HG03521 (cell line): Measurements from ENCODE around the gene ZNF276.

Experiments used
- ATAC-seq: cut with Tn5 transposase; IDR thresholded peaks from one replicate; pipeline ENCODE4 v1.9.1; 2021; ENCODE audit warnings: mild to moderate bottlenecking, moderate library complexity; ENCODE audit not compliant: unreplicated experiment

Gene ZNF276

DNA sequence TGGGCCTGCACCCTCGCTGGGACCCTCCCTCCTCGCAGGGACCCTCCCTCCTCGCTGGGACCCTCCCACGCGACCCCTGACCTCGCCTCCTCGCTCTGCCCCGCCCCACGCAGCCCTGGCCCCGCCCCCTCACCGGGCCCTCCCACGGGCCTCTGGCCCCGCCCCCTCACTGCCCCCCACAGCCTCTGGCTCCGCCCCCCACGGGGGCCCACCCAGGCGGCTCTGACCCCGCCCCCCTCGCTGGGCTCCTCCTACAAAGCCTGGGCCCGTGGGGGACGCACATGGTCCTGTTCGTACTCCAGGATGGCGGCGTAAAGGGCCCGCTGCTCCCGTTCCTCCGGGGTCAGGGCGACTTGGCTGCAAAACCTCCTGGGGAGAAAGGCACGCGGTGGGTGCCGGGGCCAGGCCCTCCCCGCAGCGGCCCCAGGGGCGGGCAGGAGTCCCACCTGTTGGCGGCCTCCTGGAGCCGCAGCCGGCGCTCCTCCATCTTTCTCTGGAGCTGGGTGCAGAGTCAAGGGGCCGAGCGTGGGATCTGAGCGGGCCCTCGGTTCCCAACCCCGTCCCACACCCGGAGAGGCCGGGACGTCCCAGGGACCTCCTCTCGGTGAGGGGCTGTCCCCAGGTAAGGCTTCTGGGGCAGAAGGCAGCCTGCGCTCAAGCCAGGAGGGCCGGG lies 9.6 kb upstream of the ZNF276 start:
- no peak for ATAC-seq

DNA sequence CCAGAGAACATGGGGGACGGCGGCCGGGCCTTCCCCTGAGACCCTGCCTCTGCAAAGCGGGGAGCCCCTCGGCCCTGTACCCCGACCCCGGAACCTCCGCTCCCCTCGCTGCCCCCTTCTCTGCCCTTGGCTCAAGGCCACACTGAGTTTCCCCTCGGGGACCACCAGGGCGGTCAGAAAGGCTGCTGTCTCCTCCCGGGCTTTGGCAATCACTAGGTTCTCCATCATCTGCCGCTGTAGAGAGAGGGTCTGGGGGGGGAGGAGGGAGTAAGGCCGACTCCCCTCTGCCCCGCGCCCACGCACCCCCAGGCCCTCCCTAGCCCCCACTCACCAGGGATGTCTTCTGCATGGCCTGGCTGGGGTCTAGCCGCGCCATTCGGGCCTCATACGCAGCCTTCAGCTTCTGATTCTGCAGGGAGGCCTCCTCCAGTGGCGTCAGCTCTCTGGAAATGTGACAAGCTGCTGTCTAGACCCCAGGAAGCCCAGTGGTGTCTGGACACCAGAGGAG lies 9.0 kb upstream of the ZNF276 start:
- ATAC-seq: no peak

DNA sequence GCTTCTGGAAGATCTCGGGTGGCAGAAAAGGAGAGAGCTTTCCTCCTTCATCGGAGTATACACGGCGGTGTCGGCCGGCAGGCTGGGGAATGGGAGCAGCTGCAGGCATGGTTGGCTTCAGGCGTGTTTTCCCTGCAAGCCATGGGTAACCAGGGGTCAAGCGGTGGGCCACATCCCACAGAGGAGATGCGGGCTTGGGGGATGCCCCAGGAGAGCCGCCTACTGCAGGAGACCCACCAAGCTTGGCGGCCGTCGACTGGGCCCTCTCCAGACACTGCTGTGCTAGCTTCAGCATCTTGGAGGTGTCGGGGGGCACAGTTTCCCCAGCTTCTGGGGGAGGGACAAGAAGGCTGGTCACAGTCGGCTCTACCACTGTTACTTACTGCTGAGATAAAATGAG lies 4.8 kb upstream of the ZNF276 start:
- ATAC-seq: no peak

DNA sequence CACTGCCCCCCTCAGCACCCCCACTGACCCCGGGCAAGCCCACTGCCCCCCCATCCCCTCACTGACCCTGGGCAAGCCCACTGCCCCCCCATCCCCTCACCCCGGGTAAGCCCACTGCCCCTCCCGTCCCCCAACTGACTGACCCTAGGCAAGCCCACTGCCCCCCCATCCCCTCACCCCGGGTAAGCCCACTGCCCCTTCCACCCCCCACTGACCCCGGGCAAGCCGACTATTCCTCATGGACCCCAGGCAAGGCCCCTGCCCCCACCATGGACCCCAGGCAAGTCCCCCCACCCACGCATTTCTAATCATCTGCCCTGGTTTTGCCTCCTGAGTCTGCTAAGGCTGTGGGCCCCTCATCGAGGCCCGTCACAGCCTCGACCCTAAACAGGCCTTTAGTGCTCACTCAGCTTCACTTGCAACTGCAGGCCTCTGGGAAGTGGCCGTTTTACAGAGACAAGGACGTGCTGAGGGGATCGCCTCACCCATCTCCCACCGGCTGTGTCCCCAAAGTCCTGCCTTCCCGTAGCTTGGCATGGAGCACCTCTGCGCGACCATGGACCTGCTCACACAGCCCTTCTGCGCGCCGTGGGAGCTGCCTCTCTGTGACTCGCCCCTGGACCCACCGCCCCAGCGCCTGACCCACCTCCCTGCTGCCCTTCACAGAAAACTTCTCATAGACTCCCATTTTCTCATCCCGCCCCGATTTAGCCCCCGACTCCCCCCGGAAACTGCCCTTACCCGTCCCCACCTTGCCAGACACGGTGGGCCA lies 4.2 kb upstream of the ZNF276 start:
- no peak for ATAC-seq

DNA sequence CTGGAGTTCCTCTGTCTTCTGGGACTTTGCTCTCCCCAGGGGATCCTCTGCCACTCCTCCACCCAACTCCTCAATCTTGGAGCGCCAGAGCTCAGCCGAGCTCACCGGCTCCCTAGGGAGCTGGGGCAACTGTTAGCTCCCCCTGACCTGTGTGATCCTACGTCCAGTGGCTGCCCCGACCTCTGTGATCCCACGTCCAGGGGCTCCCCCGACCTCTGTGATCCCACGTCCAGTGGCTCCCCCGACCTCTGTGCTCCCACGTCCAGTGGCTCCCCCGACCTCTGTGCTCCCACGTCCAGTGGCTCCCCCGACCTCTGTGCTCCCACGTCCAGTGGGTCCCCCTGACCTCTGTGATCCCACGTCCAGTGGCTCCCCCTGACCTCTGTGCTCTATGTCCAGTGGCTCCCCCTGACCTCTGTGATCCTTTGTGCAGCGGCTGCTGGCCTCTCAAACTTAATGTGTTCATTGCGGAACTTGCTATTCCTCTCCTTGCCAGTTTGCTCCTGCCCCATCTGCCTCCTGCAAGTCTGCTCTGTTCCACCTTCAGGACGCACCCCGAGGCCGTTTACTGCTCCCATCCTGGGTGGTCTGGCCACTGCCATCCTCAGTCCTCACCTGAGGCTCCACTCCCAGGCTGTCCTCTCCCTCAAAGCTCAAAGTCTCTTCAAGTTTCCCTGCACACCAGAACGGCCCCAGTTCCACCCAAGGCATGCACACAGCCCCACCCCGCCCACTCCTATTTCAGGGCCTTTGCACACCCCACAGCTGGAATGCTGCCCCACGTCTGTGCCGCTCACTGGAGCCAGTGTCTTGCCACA lies 3.4 kb upstream of the ZNF276 start:
- ATAC-seq: no peak

DNA sequence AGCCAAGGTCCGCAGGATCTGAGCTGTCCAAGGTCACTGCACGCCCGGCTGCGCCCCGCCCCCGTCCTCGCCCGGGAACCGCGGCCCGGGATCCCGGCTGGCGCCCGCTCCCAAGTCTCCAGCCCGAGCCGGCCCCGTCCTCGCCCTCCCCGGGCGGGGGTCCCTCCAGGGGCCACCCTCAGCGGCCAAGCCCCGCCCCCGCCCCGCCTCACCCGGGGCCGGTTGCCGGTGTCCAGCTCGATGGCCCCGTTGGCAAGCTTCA lies 855 bp upstream of the ZNF276 start:
- peak; percentile 16 for ATAC-seq

DNA sequence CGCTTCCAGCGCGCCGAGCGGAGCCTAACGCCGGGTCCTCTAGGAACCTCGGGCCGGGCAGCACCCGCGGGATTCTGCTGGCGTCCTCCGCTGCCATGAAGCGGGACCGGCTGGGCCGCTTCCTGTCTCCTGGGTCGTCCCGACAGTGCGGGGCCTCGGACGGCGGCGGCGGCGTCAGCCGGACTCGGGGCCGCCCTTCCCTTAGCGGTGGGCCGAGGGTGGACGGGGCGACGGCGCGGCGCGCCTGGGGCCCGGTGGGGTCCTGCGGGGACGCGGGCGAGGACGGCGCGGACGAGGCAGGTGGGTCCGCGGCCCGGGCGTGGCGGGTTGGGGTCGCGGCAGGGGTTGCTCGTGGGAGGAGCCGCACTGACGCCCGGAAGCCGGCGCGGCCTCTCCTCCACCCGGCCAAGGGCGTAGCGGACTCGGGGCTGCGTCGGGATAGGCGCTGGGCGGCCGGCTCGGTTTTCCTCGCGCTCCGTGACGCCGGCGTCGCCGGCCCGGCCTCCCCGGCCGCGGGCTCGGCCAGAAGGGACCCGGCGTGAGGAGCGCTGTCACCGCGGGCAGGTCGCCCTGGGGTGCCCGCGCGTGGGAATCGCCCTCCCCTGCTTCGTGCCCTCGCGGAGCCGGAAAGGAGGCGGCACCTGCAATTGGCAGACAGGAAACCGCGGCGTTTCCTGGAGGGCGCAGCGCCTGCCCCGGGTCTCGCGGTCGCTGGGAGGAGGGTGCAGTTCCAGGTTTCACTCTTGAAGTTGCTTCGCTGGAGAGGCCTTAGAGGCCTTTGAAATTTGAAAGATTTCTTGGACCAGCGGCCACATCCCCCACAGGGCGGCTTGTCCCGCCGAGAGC lies 432 bp downstream of the ZNF276 start:
- ATAC-seq: peak; percentile 30

DNA sequence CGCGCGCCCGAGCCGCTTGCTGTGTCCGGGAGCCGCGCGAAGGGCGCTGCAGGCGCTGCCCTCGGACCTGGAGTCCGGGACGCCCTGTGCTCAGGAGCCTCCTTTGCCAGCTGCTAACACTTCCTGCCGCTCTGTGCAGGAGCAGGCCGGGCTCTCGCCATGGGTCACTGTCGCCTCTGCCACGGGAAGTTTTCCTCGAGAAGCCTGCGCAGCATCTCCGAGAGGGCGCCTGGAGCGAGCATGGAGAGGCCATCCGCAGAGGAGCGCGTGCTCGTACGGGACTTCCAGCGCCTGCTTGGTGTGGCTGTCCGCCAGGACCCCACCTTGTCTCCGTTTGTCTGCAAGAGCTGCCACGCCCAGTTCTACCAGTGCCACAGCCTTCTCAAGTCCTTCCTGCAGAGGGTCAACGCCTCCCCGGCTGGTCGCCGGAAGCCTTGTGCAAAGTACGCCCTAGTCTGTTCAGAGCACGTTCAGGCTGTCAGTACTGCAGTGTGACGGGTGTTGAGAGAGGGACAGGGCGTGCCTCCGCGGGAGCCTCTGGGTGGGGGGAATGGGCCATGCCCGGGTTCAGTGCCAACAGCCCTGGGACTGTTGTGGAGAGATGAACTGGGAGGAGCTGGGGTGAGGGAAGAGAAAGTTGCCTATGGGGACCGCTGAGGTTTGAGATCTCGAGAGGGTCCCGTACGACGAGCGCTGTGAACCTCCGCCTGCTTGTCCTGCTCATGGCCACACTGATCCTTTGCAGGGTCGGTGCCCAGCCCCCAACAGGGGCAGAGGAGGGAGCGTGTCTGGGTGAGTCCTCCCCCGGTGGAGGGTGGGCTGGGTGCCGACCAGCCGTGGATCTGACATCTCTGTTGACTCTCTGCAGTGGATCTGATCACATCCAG lies 1.3 kb downstream of the ZNF276 start:
- peak; percentile 2 for ATAC-seq

DNA sequence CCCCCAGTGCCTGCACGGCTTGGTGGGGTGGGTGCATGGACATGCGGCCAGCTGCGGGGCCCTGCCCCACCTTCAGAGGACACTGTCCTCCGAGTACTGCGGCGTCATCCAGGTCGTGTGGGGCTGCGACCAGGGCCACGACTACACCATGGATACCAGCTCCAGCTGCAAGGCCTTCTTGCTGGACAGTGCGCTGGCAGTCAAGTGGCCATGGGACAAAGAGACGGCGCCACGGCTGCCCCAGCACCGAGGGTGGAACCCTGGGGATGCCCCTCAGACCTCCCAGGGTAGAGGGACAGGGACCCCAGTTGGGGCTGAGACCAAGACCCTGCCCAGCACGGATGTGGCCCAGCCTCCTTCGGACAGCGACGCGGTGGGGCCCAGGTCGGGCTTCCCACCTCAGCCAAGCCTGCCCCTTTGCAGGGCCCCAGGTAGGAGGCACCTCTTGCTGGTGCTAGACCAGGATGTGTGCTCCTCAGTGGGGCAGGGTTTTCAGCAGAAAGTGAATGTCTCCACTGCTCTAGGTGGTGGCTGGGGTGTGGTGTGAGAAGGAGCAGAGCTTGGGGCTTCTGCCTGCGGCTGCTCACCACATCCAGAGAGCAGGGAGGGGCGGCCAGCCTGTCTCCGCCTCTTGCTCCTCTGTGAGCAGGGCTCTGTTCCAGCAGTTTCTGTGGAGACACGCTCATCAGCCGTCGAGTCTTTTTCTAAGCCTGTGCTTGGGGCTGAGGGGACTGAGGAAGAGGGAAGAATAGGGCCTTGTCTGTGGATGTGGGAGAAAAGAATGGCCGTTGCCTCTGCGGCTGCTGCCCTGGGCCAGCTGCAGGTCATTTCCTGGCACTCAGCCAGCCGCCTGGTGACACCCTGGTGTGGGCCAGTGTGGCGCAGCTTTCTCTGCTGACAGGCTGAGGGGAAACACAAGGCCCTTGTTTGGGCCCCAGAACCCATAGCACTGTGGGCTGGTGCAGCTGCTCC lies 2.2 kb downstream of the ZNF276 start:
- ATAC-seq: no peak

DNA sequence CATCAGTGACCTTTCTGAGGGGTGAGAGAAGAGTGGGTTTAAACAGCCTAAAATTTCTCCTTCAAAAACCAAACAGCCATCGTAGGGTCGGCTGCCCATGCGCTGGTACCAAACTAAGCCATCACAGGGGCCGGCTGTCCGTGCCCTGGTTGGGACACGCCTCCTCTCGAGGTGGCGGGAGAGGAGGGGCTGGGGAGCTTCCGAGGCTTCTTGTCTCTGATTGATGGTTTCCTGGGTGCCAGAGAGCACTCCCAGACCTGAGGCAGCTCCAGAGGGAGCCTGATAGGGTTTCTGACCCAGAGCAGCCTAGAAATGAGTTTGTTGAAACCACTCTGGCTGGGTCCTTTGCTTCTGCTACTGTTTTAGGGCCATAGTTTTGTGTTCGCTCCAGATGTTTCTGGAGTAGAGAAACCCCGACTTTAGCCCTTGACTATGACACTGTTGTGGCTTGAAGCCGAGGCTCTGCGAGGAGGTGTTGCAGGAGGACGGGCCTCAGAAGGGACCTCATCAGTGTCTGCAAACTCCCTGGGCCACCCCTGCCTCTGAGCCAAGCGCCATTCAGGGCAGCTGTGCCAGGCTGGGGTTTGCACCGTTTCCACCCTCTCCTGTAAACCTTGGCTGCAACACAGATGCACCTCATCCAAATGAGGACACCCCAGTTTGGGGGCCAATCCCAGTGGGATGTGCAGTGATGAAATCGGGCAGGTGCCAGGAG lies 6.2 kb downstream of the ZNF276 start:
- no peak for ATAC-seq

DNA sequence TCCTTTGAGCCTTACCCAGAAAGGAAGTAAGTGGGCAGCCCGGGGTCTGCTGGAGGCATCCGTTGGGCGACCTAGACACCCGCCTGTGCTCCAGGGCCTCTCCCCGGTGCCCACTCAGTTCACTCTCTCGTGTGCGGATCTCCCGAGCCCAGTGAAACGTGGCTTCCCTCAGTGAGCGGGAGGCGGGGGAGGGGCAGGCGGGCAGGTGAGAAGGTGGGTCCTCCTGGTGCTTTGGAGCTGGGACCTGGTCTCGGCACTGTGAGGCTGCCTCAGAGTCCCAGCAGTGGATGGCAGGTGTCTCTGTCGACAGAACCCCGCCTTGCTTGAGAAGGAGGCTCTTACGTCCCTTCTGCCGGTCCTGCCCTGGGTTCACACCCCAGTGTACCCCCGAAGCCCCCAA lies 8.0 kb downstream of the ZNF276 start:
- no peak for ATAC-seq

DNA sequence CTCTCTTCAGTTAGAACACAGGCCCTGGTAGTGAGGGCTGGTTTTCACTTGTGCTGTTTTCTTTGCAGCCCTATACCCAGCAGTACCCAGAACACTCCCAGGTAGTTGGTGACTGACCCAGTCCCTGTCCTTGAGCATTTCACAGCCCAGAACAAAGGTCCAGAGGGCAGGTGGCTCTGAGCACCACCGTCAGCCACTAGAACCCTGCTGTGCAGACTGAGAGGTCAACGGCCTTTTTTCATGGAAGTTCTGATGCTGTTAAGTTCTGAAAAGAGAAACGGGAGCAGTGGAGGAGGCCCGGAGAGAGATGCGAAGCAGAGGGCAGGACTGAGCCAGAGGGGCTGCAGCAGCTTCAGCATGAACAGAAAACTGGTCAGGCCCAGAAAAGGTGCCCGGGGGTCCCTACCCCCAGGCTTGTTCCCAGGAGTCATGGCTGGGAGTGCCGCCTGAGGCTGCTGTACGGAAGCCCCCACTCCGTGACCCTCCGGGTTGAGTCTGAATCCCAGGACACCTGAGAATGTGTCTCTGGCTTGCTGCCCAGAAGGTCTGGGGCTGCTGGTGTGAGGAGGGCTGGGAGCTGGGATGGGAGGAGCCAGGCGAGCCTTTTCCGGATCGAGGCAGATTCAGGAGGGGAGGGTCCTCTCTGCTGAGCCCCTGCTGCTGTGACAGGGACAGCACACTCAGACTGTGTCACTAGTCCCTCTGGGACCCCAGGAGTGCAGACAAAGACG lies 8.7 kb downstream of the ZNF276 start:
- no peak for ATAC-seq

DNA sequence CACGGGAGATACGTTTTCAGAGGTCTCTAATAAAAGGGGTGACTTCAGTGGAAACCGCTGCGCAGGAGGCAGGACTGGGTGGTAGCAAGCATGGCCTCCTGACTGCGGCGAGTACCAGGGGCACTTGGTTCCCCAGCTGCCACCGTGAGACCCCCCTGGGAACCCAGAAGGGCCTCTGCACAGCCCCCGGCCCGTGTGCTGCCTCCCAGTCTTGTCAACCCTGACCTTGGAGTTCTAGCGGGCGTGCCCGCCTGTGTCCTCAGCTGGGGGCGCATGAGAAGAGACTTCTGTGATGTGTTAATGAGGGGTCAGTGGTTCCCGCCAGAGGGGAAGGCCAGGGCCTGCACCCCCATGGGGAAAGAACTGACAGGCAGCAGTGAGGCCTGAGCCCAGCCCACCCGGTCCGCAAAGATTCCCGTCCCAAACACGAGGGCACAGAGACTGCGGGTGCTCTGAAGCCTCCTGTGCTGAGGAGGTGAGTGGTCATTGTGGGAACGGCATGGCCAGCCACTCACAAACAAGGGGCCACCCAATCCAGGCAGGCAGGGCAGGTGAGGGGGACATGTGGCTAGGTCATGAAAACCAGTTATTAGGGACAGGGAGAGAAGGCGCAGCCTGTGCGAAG lies 9.4 kb downstream of the ZNF276 start:
- ATAC-seq: no peak

DNA sequence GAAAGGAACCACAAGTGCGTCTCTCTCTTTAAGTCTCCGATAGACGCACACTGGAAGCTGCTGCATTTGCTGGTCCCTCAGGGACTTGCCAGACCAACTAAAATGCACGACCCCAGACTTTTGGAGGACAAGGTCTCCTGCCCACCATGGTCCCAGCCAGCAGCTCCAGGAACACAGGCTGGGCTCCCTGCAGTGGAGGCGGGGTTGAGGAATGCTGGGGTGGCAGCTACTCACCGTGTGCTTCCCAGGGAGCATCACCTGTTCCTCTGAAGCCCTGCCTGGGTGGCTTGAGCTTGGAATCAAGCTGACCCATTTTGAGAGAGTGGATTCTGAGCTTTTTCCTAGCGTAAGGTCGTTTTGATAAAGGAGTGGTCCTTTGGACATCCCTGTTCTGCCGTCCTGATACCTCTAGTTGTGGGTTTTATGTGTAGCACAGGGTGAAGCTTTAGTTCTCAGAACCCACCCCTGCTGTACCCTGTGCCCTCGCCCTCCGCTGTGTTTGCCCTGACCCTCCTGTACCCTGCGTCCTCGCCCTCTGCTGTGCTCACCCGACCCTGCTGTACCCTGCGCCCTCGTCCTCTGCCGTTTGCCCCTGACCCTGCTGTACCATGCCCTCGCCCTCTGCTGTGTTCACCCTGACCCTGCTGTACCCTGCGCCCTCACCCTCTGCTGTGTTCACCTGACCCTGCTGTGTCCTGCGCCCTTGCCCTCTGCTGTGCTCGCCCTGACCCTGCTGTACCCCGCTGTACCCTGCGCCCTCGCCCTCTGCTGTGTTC lies 11.0 kb downstream of the ZNF276 start:
- ATAC-seq: no peak

DNA sequence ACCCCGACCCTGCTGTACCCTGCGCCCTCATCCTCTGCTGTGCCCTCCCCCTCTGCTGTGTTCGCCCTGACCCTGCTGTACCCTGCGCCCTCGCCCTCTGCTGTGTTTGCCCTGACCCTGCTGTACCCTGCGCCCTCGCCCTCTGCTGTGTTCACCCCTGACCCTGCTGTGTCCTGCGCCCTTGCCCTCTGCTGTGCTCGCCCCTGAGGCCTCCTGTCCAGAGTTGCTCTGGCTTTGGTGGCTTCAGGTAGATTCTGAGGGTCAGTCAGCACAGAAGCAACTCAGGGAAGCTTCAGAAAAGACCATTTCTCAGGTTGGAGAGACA lies 11.5 kb downstream of the ZNF276 start:
- no peak for ATAC-seq

DNA sequence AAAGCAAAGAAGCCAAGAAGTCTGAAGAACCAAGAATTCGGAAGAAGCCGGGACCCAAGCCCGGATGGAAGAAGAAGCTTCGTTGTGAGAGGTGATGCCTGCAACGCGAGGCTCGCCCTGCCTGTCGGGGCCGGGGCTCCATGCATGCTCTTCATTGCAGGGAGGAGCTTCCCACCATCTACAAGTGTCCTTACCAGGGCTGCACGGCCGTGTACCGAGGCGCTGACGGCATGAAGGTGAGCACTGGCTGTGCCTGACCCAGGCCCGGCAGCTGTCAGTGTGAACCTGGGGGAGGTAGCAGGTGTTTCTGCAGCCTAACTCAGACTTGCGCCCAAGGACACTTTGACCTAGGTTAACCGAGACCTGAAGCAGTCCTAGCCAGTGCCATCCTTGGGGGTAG lies 12.0 kb downstream of the ZNF276 start:
- no peak for ATAC-seq
